Measurements from ENCODE around the gene BLOC1S1.

GRCh38 chr12:55699471-55700055 lies 16.3 kb upstream of the BLOC1S1 start:
- no peak for TF ChIP-seq CTCF (IDR thresholded peaks at IDR 0.05)
- no peak for TF ChIP-seq POLR2A (IDR thresholded peaks at IDR 0.05)
